Progenitor cell of endocrine pancreas (in vitro differentiated cells): ENCODE results near the gene FAM118A. TPM values are rescaled to one million over a fixed set of nuclear protein-coding genes. Genes with fewer than 3 reads are reported as not detected.
"Not testable (repeated sequence)": the region's sequence is repeated elsewhere in the genome, so short reads cannot be mapped to it uniquely, and the experiment has no call there.

Experiments
- DNase-seq: peaks from one replicate; pipeline ENCODE4 v3.0.0; 2021; ENCODE audit warnings: low spot score; ENCODE audit not compliant: unreplicated experiment
- H3K27ac Mint-ChIP-seq: 2 replicates; pipeline ENCODE4 v1.8.0; 2021; ENCODE audit warnings: mild to moderate bottlenecking, moderate library complexity, mixed read lengths
- H3K27me3 Mint-ChIP-seq: 2 replicates; pipeline ENCODE4 v1.8.0; 2021; ENCODE audit warnings: mixed read lengths
- H3K36me3 Mint-ChIP-seq: 2 replicates; pipeline ENCODE4 v1.8.0; 2022; ENCODE audit warnings: mixed read lengths; ENCODE audit not compliant: insufficient read depth
- H3K4me1 Mint-ChIP-seq: 2 replicates; pipeline ENCODE4 v1.8.0; 2021; ENCODE audit warnings: low read depth, mixed read lengths
- H3K4me3 Mint-ChIP-seq: 2 replicates; pipeline ENCODE4 v1.8.0; 2021; ENCODE audit warnings: low read depth, mild to moderate bottlenecking, moderate library complexity, mixed read lengths
- H3K9me3 Mint-ChIP-seq: 2 replicates; pipeline ENCODE4 v1.8.0; 2021; ENCODE audit warnings: low read depth, mixed read lengths
- total RNA-seq: library from RNA; stranded (reverse); gene quantifications from 2 replicates; pipeline ENCODE4 v1.2.1, GENCODE V29; 2021
- TF ChIP-seq, protein P1 (sequence below): fragments of 200-600 bp; sonication (generic); IDR thresholded peaks from one replicate; pipeline ENCODE4 v1.5.0; 2021; ENCODE audit warnings: antibody characterized with exemption, mild to moderate bottlenecking; ENCODE audit not compliant: unreplicated experiment

FAM118A gene
- total RNA-seq, 1 donor from 2014 or later: 122 TPM

- Mint-ChIP-seq H3K36me3 (no peaks in the 10 kb centered on the region), H3K27me3 (no peaks in the 10 kb centered on the region), H3K4me3 (no peak overlapping the region), H3K27ac (no peak overlapping the region), H3K4me1 (no peaks in the 10 kb centered on the region), H3K9me3 (no peaks in the 10 kb centered on the region)
- DNase-seq: no peak
- TF ChIP-seq, protein P1, sequence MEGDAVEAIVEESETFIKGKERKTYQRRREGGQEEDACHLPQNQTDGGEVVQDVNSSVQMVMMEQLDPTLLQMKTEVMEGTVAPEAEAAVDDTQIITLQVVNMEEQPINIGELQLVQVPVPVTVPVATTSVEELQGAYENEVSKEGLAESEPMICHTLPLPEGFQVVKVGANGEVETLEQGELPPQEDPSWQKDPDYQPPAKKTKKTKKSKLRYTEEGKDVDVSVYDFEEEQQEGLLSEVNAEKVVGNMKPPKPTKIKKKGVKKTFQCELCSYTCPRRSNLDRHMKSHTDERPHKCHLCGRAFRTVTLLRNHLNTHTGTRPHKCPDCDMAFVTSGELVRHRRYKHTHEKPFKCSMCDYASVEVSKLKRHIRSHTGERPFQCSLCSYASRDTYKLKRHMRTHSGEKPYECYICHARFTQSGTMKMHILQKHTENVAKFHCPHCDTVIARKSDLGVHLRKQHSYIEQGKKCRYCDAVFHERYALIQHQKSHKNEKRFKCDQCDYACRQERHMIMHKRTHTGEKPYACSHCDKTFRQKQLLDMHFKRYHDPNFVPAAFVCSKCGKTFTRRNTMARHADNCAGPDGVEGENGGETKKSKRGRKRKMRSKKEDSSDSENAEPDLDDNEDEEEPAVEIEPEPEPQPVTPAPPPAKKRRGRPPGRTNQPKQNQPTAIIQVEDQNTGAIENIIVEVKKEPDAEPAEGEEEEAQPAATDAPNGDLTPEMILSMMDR: no peak
Measured at GRCh38 chr22:45353786-45354185, 44.1 kb downstream of the FAM118A start.

DNA sequence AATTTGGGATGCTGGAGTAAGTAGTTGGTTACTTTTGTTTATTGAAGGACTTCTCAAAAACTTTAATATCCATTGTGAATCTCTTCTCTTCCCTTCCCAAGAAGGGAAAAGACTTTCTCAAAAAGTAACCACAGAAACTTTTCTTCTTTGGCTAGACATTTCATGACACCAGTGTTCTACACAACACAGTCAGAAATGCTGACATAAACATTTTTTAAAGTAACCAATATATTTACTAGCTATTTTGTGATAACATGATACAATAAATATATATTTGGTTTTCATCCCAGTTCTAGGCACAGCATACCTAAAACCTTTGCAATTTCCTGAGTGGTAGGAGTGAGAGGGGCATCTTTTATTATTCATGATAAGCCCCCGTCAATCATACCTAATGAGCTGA lies 47.8 kb downstream of the FAM118A start:
- Mint-ChIP-seq H3K4me3 (no peak overlapping the region), H3K36me3 (no peaks in the 10 kb centered on the region), H3K27me3 (peaks cover 14% of the 10 kb centered on the region), H3K27ac (no peak overlapping the region), H3K9me3 (no peaks in the 10 kb centered on the region), H3K4me1 (no peaks in the 10 kb centered on the region)
- no peak for DNase-seq
- TF ChIP-seq, protein P1: no peak

GRCh38 chr22:45358127-45358526 lies 48.4 kb downstream of the FAM118A start:
- H3K4me1 Mint-ChIP-seq: no peaks in the 10 kb centered on the region
- H3K4me3 Mint-ChIP-seq: no peak overlapping the region
- TF ChIP-seq, protein P1: no peak
- no peaks in the 10 kb centered on the region for H3K36me3 Mint-ChIP-seq
- no peak for DNase-seq
- H3K27me3 Mint-ChIP-seq: peaks cover 17% of the 10 kb centered on the region
- H3K9me3 Mint-ChIP-seq: no peaks in the 10 kb centered on the region
- no peak overlapping the region for H3K27ac Mint-ChIP-seq

DNA sequence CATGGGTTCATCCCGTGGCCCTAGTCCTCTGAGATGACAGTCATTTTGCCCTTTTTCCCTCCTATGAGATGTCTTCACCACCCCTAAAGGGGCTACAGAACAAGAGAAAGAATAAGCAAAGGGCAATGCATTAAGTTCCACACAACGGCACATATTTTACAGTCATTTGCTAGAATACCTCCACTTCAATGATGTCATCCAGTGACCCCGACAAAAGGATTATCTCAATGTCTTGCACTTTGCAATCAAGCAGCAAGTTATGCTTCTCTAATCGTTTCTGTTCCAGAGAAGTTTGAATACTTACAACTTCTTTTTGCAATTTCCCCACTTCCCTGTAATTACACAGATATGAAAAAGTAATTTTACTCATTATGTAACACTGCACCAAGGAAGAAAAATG lies 49.9 kb downstream of the FAM118A start:
- Mint-ChIP-seq H3K27me3 (peaks cover 17% of the 10 kb centered on the region), H3K9me3 (no peaks in the 10 kb centered on the region), H3K36me3 (no peaks in the 10 kb centered on the region), H3K4me1 (no peaks in the 10 kb centered on the region), H3K27ac (no peak overlapping the region), H3K4me3 (no peak overlapping the region)
- no peak for DNase-seq
- TF ChIP-seq, protein P1: no peak

- peaks cover 1% of the 10 kb centered on the region for H3K36me3 Mint-ChIP-seq
- no peaks in the 10 kb centered on the region for H3K4me1 Mint-ChIP-seq
- H3K27me3 Mint-ChIP-seq: peaks cover 10% of the 10 kb centered on the region
- no peak overlapping the region for H3K4me3 Mint-ChIP-seq
- no peak for DNase-seq
- no peak overlapping the region for H3K27ac Mint-ChIP-seq
- H3K9me3 Mint-ChIP-seq: peaks cover 4% of the 10 kb centered on the region
- TF ChIP-seq, protein P1: no peak
Measured at GRCh38 chr22:45366713-45367112, 57.0 kb downstream of the FAM118A start.

- H3K36me3 Mint-ChIP-seq, DNase-seq, H3K9me3 Mint-ChIP-seq, H3K27me3 Mint-ChIP-seq, H3K27ac Mint-ChIP-seq, H3K4me1 Mint-ChIP-seq, H3K4me3 Mint-ChIP-seq: not testable (repeated sequence)
Measured at GRCh38 chr22:45373592-45373991, 63.9 kb downstream of the FAM118A start.
